ENCODE measurements around the gene DDT. TPM values are rescaled to one million over a fixed set of nuclear protein-coding genes. Genes with fewer than 3 reads are reported as not detected.

The DDT gene
- total and polyA plus RNA-seq, 12 donors: 62.1 to 317 (median 146) TPM

- Histone ChIP-seq H3K36me3 (replicated peaks in 1 of 2) (no peaks in the 10 kb centered on the region), H3K4me1 (replicated peaks in 1 of 2) (peaks cover 18 to 25% of the 10 kb centered on the region in 2 donors), H3K4me3 (peak overlapping the region; percentile 43 to 99 (median 78)), H3K27me3 (no peaks in the 10 kb centered on the region), H3K27ac (peak overlapping the region in 4 of 5 donors; percentile 72 to 89 (median 81)), H3K9me3 (replicated peaks in 1 of 3) (no peaks in the 10 kb centered on the region)
- TF ChIP-seq POLR2A (IDR thresholded peaks at IDR 0.05) (no peak), CTCF (IDR thresholded peaks at IDR 0.05) (no peak)
- intact Hi-C loops (cut with DNase I): no loop called here
- DNase-seq: no peak
- WGBS, 4 donors: 1 to 3% (median 1%) methylated on average over 10 of the region's 10 CpGs
Measured at GRCh38 chr22:24011735-24012068, 37.5 kb upstream of the DDT start.

- DNase-seq: no peak
- peaks cover 18 to 25% of the 10 kb centered on the region in 2 donors for H3K4me1 ChIP-seq (replicated peaks in 1 of 2)
- H3K4me3 ChIP-seq: no peak overlapping the region
- no peak overlapping the region for H3K27ac ChIP-seq
- intact Hi-C loops (cut with DNase I): no loop called here
- H3K36me3 ChIP-seq (replicated peaks in 1 of 2): no peaks in the 10 kb centered on the region
- H3K9me3 ChIP-seq (replicated peaks in 1 of 3): no peaks in the 10 kb centered on the region
- no peaks in the 10 kb centered on the region for H3K27me3 ChIP-seq
- TF ChIP-seq CTCF (IDR thresholded peaks at IDR 0.05): no peak
- no peak for TF ChIP-seq POLR2A (IDR thresholded peaks at IDR 0.05)
- 80 to 91% (median 85%) methylated on average over 2 of the region's 2 CpGs for WGBS, 4 donors
Measured at GRCh38 chr22:24010018-24010391, 35.8 kb upstream of the DDT start.

GRCh38 chr22:24009227-24010017 is 35.2 kb upstream of the DDT start:
- no peaks in the 10 kb centered on the region for H3K27me3 ChIP-seq
- no peak for DNase-seq
- H3K36me3 ChIP-seq (replicated peaks in 1 of 2): no peaks in the 10 kb centered on the region
- no peak overlapping the region for H3K27ac ChIP-seq
- intact Hi-C loops (cut with DNase I): no loop called here
- TF ChIP-seq CTCF (IDR thresholded peaks at IDR 0.05) (no peak), POLR2A (IDR thresholded peaks at IDR 0.05) (no peak)
- H3K4me3 ChIP-seq: no peak overlapping the region
- WGBS, 4 donors: 82 to 93% (median 89%) methylated on average over 7 of the region's 7 CpGs
- no peaks in the 10 kb centered on the region for H3K9me3 ChIP-seq (replicated peaks in 1 of 3)
- H3K4me1 ChIP-seq (replicated peaks in 1 of 2): peaks cover 18 to 25% of the 10 kb centered on the region in 2 donors

GRCh38 chr22:24008381-24009226 is 34.4 kb upstream of the DDT start:
- peaks cover 14 to 21% of the 10 kb centered on the region in 2 donors for H3K4me1 ChIP-seq (replicated peaks in 1 of 2)
- TF ChIP-seq POLR2A (IDR thresholded peaks at IDR 0.05): no peak
- no peak for DNase-seq
- no peaks in the 10 kb centered on the region for H3K9me3 ChIP-seq (replicated peaks in 1 of 3)
- H3K4me3 ChIP-seq: no peak overlapping the region
- no peak overlapping the region for H3K27ac ChIP-seq
- no peaks in the 10 kb centered on the region for H3K27me3 ChIP-seq
- no peaks in the 10 kb centered on the region for H3K36me3 ChIP-seq (replicated peaks in 1 of 2)
- intact Hi-C loops (cut with DNase I): no loop called here
- 85 to 91% (median 87%) methylated on average over 6 of the region's 6 CpGs for WGBS, 4 donors
